GM19452 (cell line): ENCODE results near the gene ASB6.
"Not testable (repeated sequence)": the region's sequence is repeated elsewhere in the genome, so short reads cannot be mapped to it uniquely, and the experiment has no call there.

Experiments used
- ATAC-seq: cut with Tn5 transposase; IDR thresholded peaks from one replicate; pipeline ENCODE4 v1.9.1; 2021; ENCODE audit not compliant: unreplicated experiment

ASB6 gene

GRCh38 chr9:129609486-129610212 lies 32.3 kb downstream of the ASB6 start:
- ATAC-seq, result no peak

GRCh38 chr9:129608561-129609481 lies 33.1 kb downstream of the ASB6 start:
- ATAC-seq, result no peak

GRCh38 chr9:129607027-129607387 lies 34.9 kb downstream of the ASB6 start:
- no peak for ATAC-seq

GRCh38 chr9:129606161-129607026 lies 35.6 kb downstream of the ASB6 start:
- no peak for ATAC-seq

- no peak for ATAC-seq
These were observed 37.2 kb downstream of the ASB6 start for GRCh38 chr9:129604766-129605163.

- no peak for ATAC-seq
These were observed 37.7 kb downstream of the ASB6 start for GRCh38 chr9:129604056-129604765.

GRCh38 chr9:129602598-129603415 lies 39.1 kb downstream of the ASB6 start:
- ATAC-seq, result no peak

GRCh38 chr9:129601082-129601674 lies 40.8 kb downstream of the ASB6 start:
- ATAC-seq, result no peak

GRCh38 chr9:129598089-129598596 lies 43.8 kb downstream of the ASB6 start:
- no peak for ATAC-seq

GRCh38 chr9:129597355-129598088 lies 44.4 kb downstream of the ASB6 start:
- ATAC-seq, result no peak

- no peak for ATAC-seq
These were observed 45.2 kb downstream of the ASB6 start for GRCh38 chr9:129596541-129597331.

GRCh38 chr9:129595903-129596540 lies 45.9 kb downstream of the ASB6 start:
- ATAC-seq, result no peak

- no peak for ATAC-seq
These were observed 46.6 kb downstream of the ASB6 start for GRCh38 chr9:129595311-129595741.

GRCh38 chr9:129594632-129595031 lies 47.3 kb downstream of the ASB6 start:
- no peak for ATAC-seq

GRCh38 chr9:129592790-129593189 lies 49.2 kb downstream of the ASB6 start:
- ATAC-seq, result not testable (repeated sequence)

GRCh38 chr9:129591916-129592315 lies 50.0 kb downstream of the ASB6 start:
- ATAC-seq, result no peak

- ATAC-seq, result no peak
These were observed 51.5 kb downstream of the ASB6 start for GRCh38 chr9:129590466-129590865.
